HPDE6-E6E7 (cell line): Measurements from ENCODE around the gene MYO5C.

Experiments
- DNase-seq: peaks from one replicate; pipeline ENCODE4 v3.0.0; 2011; ENCODE audit warnings: missing footprints; ENCODE audit errors: extremely low spot score

The MYO5C gene

GRCh38 chr15:52277575-52277974, 18.0 kb downstream of the MYO5C start:
- DNase-seq: no peak

- no peak for DNase-seq
Measured at GRCh38 chr15:52276256-52276770, 19.3 kb downstream of the MYO5C start.

- no peak for DNase-seq
Measured at GRCh38 chr15:52263563-52264282, 31.9 kb downstream of the MYO5C start.

GRCh38 chr15:52262364-52262763, 33.2 kb downstream of the MYO5C start:
- no peak for DNase-seq

- DNase-seq: peak; percentile 89
Measured at GRCh38 chr15:52261498-52262242, 33.9 kb downstream of the MYO5C start.

- no peak for DNase-seq
Measured at GRCh38 chr15:52261026-52261425, 34.6 kb downstream of the MYO5C start.

GRCh38 chr15:52259503-52259902, 36.1 kb downstream of the MYO5C start:
- no peak for DNase-seq

- DNase-seq: no peak
Measured at GRCh38 chr15:52258461-52258860, 37.1 kb downstream of the MYO5C start.

GRCh38 chr15:52257734-52258062, 37.9 kb downstream of the MYO5C start:
- no peak for DNase-seq

- no peak for DNase-seq
Measured at GRCh38 chr15:52256930-52257733, 38.5 kb downstream of the MYO5C start.

GRCh38 chr15:52256366-52256765, 39.2 kb downstream of the MYO5C start:
- DNase-seq: peak; percentile 31

- DNase-seq: no peak
Measured at GRCh38 chr15:52255935-52256334, 39.7 kb downstream of the MYO5C start.

- DNase-seq: no peak
Measured at GRCh38 chr15:52255008-52255407, 40.6 kb downstream of the MYO5C start.

- no peak for DNase-seq
Measured at GRCh38 chr15:52254391-52254790, 41.2 kb downstream of the MYO5C start.

- peak; percentile 77 for DNase-seq
Measured at GRCh38 chr15:52252781-52253180, 42.8 kb downstream of the MYO5C start.

GRCh38 chr15:52251144-52251860, 44.3 kb downstream of the MYO5C start:
- DNase-seq: no peak

- no peak for DNase-seq
Measured at GRCh38 chr15:52247461-52247860, 48.1 kb downstream of the MYO5C start.

GRCh38 chr15:52246686-52247431, 48.7 kb downstream of the MYO5C start:
- DNase-seq: no peak

GRCh38 chr15:52243697-52244555, 51.7 kb downstream of the MYO5C start:
- DNase-seq: no peak

GRCh38 chr15:52243286-52243685, 52.3 kb downstream of the MYO5C start:
- DNase-seq: no peak
